ENCODE results near the gene CLCNKB. TPM values are rescaled to one million over a fixed set of nuclear protein-coding genes. Genes with fewer than 3 reads are reported as not detected.
A peak's percentile ranks its signal among the peaks of the same experiment; 100 is the strongest.

Gene CLCNKB
- total RNA-seq, 1 experiment from 2014 or later: 0.81 TPM

DNA sequence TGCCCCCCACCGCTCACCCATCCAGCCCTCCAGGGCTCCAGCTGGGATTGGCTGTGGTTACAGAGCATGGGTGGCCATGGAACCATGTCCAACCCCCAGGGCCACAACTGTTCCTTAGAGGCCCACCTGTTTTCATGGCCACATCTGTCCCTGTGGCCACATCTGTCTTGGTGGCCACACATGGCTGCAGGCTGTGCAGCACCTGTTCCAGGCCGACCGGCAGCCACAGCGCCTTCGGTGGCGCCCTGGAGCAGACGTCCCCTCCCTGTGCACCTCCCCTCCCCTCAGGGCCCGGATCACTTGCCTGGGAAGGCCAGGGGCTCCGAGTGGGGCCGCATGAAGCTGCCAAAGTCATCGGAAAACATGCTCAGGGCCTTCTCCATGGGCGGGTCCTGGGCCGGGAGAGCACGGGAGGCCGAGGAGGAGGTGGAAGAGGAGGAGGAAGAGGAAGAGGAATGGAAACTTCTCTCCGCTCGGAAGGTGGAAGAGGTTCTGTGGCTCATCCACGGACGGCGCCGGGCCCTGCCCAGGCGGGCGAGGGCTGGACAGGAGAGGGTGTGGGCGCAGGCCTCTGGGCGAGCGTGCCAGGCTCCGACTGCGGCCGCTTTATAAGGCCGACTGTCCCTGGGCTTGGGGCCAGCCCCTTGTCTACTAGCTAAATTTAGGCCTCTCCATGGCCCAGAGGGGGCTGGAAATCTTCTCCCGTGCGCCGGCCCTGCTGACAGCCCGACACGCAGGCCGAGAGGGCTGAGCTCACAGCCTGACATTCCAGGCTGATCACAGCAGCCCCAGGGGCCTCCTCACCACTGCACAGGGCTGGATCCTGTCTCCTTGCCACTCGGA lies 25.9 kb upstream of the CLCNKB start, which contains the start of gene HSPB7:
Gene HSPB7 (minus strand): TSS at position 583 of the 843 bp plus-strand sequence. CDS start 80 bp downstream, at position 503.
- H2AFZ ChIP-seq (ENCODE audit: low read depth, low read length, poor library complexity, severe bottlenecking): no peak within 1 kb of the TSS
- POLR2A ChIA-PET: no interaction called here
- H3K9ac ChIP-seq (ENCODE audit: low read length): no peak within 1 kb of the TSS
- DNase-seq (ENCODE audit: low read depth, low spot score) (no peak), ATAC-seq (peak; percentile 43)
- H3K4me2 ChIP-seq (ENCODE audit: low read length): no peak within 1 kb of the TSS
- H3K9me2 ChIP-seq (ENCODE audit: insufficient read depth): no peaks in the 10 kb centered on the region
- H3K27me3 ChIP-seq (ENCODE audit: insufficient read depth, low read length): no peaks in the 10 kb centered on the region
- RAD21 ChIA-PET (ENCODE audit: low non-redundant PET in 1 of 2, low total read pairs in 2 of 2, uncharacterized antibody in 2 of 2, unreplicated experiment in 2 of 2): no interaction called here
- CTCF ChIA-PET: no interaction called here
- no peak within 1 kb of the TSS for H3K27ac ChIP-seq (ENCODE audit: low read depth, low read length)
- no peaks in the 10 kb centered on the region for H3K36me3 ChIP-seq (ENCODE audit: control insufficient read depth in 1 of 2, insufficient read depth in 2 of 2, low read length in 2 of 2)
- no peaks in the 10 kb centered on the region for H3K79me2 ChIP-seq (ENCODE audit: insufficient read depth, low read length)
- intact Hi-C loops (cut with micrococcal nuclease): no loop called here
- no peak within 1 kb of the TSS for H3K4me3 ChIP-seq (replicated peaks in 1 of 2; ENCODE audit: low read depth in 1 of 2, low read length in 2 of 2)
- H4K20me1 ChIP-seq (ENCODE audit: insufficient read depth): no peaks in the 10 kb centered on the region
- TF ChIP-seq ZFX (IDR thresholded peaks at IDR 0.05) (peak; percentile 35; the same call in 1 of the 2 replicates), POLR2A (IDR thresholded peaks at IDR 0.05; ENCODE audit: borderline replicate concordance, extremely low read depth, insufficient read depth, insufficient read length) (no peak)
- TF ChIP-seq, protein P1, sequence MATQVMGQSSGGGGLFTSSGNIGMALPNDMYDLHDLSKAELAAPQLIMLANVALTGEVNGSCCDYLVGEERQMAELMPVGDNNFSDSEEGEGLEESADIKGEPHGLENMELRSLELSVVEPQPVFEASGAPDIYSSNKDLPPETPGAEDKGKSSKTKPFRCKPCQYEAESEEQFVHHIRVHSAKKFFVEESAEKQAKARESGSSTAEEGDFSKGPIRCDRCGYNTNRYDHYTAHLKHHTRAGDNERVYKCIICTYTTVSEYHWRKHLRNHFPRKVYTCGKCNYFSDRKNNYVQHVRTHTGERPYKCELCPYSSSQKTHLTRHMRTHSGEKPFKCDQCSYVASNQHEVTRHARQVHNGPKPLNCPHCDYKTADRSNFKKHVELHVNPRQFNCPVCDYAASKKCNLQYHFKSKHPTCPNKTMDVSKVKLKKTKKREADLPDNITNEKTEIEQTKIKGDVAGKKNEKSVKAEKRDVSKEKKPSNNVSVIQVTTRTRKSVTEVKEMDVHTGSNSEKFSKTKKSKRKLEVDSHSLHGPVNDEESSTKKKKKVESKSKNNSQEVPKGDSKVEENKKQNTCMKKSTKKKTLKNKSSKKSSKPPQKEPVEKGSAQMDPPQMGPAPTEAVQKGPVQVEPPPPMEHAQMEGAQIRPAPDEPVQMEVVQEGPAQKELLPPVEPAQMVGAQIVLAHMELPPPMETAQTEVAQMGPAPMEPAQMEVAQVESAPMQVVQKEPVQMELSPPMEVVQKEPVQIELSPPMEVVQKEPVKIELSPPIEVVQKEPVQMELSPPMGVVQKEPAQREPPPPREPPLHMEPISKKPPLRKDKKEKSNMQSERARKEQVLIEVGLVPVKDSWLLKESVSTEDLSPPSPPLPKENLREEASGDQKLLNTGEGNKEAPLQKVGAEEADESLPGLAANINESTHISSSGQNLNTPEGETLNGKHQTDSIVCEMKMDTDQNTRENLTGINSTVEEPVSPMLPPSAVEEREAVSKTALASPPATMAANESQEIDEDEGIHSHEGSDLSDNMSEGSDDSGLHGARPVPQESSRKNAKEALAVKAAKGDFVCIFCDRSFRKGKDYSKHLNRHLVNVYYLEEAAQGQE (IDR thresholded peaks at IDR 0.05; ENCODE audit: low read depth): no peak
- no TSS peak for BruUV-seq (replicated peaks)
- peaks cover 4 to 24% of the 10 kb centered on the region in 2 experiments; a peak in 3 of 4 replicates for H3K4me1 ChIP-seq (ENCODE audit: control insufficient read depth in 1 of 2, insufficient read depth in 2 of 2, low read length in 2 of 2)
- no peaks in the 10 kb centered on the region for H3K9me3 ChIP-seq (ENCODE audit: control insufficient read depth in 1 of 2, insufficient read depth in 1 of 2, low read depth in 1 of 2, low read length in 2 of 2)

DNA sequence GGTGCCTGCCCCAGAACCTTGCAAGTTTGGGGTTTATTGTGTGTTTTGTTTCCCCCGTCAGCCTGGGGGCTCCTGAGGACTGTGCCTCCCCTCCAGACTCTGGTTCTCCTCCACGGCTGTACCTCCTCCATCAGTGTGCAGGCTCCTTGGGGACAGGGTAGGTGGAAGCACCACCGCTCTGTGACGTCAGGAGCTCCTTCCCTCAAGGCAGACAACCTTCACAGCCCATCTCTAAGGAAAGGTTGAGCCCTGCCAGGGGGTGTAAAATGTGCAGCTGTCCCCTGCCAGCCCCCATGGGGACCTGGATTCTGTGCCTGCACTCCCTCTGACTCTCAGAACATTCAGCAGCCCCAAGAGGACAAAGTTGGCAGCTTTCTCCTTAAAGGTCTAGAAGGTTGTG lies 25.3 kb upstream of the CLCNKB start:
- BruUV-seq (replicated peaks): no TSS peak
- H3K79me2 ChIP-seq (ENCODE audit: insufficient read depth, low read length): no peaks in the 10 kb centered on the region
- ChIA-PET RAD21 (ENCODE audit: low non-redundant PET in 1 of 2, low total read pairs in 2 of 2, uncharacterized antibody in 2 of 2, unreplicated experiment in 2 of 2) (no interaction called here), CTCF (no interaction called here), POLR2A (no interaction called here)
- no peaks in the 10 kb centered on the region for H4K20me1 ChIP-seq (ENCODE audit: insufficient read depth)
- no peaks in the 10 kb centered on the region for H3K9me2 ChIP-seq (ENCODE audit: insufficient read depth)
- H3K27me3 ChIP-seq (ENCODE audit: insufficient read depth, low read length): no peaks in the 10 kb centered on the region
- H3K27ac ChIP-seq (ENCODE audit: low read depth, low read length): no peak overlapping the region
- H3K36me3 ChIP-seq (ENCODE audit: control insufficient read depth in 1 of 2, insufficient read depth in 2 of 2, low read length in 2 of 2): no peaks in the 10 kb centered on the region
- no peak overlapping the region for H3K9ac ChIP-seq (ENCODE audit: low read length)
- no peak overlapping the region for H3K4me2 ChIP-seq (ENCODE audit: low read length)
- intact Hi-C loops (cut with micrococcal nuclease): no loop called here
- peaks cover 2 to 18% of the 10 kb centered on the region in 2 experiments; a peak in 3 of 4 replicates for H3K4me1 ChIP-seq (ENCODE audit: control insufficient read depth in 1 of 2, insufficient read depth in 2 of 2, low read length in 2 of 2)
- H3K4me3 ChIP-seq (replicated peaks in 1 of 2; ENCODE audit: low read depth in 1 of 2, low read length in 2 of 2): no peak overlapping the region
- H3K9me3 ChIP-seq (ENCODE audit: control insufficient read depth in 1 of 2, insufficient read depth in 1 of 2, low read depth in 1 of 2, low read length in 2 of 2): no peaks in the 10 kb centered on the region
- DNase-seq (ENCODE audit: low read depth, low spot score) (no peak), ATAC-seq (no peak)
- H2AFZ ChIP-seq (ENCODE audit: low read depth, low read length, poor library complexity, severe bottlenecking): no peak overlapping the region
- TF ChIP-seq, protein P2, sequence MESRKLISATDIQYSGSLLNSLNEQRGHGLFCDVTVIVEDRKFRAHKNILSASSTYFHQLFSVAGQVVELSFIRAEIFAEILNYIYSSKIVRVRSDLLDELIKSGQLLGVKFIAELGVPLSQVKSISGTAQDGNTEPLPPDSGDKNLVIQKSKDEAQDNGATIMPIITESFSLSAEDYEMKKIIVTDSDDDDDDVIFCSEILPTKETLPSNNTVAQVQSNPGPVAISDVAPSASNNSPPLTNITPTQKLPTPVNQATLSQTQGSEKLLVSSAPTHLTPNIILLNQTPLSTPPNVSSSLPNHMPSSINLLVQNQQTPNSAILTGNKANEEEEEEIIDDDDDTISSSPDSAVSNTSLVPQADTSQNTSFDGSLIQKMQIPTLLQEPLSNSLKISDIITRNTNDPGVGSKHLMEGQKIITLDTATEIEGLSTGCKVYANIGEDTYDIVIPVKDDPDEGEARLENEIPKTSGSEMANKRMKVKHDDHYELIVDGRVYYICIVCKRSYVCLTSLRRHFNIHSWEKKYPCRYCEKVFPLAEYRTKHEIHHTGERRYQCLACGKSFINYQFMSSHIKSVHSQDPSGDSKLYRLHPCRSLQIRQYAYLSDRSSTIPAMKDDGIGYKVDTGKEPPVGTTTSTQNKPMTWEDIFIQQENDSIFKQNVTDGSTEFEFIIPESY (IDR thresholded peaks at IDR 0.05; ENCODE audit: extremely low read depth, insufficient replicate concordance, low read length): no peak
- TF ChIP-seq JUND (IDR thresholded peaks at IDR 0.05) (no peak), SIN3A (IDR thresholded peaks at IDR 0.05; ENCODE audit: low read depth) (no peak), TCF7L2 (IDR thresholded peaks at IDR 0.05; ENCODE audit: borderline replicate concordance, extremely low read depth, insufficient read depth, insufficient read length) (no peak), ELF1 (IDR thresholded peaks at IDR 0.05; ENCODE audit: borderline replicate concordance, low read depth) (no peak), ZFX (IDR thresholded peaks at IDR 0.05) (no peak), SP1 (IDR thresholded peaks at IDR 0.05; ENCODE audit: low read depth) (no peak)

Data from HCT116 (cell line).